CD4-positive, CD25-positive, alpha-beta regulatory T cell (primary cell): ENCODE data around the gene AXIN2. TPM values are rescaled to one million over a fixed set of nuclear protein-coding genes. Genes with fewer than 3 reads are reported as not detected.
"Not testable (repeated sequence)": the region's sequence is repeated elsewhere in the genome, so short reads cannot be mapped to it uniquely, and the experiment has no call there.

Source experiments
- ATAC-seq, 2 donors: fragments of 150-1000 bp; cut with Tn5 transposase; one replicate each; pipeline ENCODE4 v1.10.0; 2021; ENCODE audit warnings: low read depth in 2 of 2, moderate number of reproducible peaks in 2 of 2, moderate library complexity in 1 of 2
- DNase-seq, 3 donors: peaks; one replicate each; pipeline versions ENCODE4 v3.0.0 to v3.0.0-alpha.2; 2012 to 2022; ENCODE audit warnings: mixed read lengths in 1 of 3
- H3K27ac ChIP-seq: one replicate; pipeline ENCODE4 v1.7.0; 2013; ENCODE audit warnings: mild to moderate bottlenecking, low read length; ENCODE audit not compliant: insufficient read depth, poor library complexity, severe bottlenecking
- H3K27me3 ChIP-seq: one replicate; pipeline ENCODE4 v1.7.0; 2013; ENCODE audit warnings: low read length; ENCODE audit not compliant: control insufficient read depth, insufficient read depth
- H3K36me3 ChIP-seq: one replicate; pipeline ENCODE4 v1.7.0; 2013; ENCODE audit warnings: mild to moderate bottlenecking, low read length, moderate library complexity; ENCODE audit not compliant: control insufficient read depth, insufficient read depth
- H3K4me1 ChIP-seq: 2 replicates; pipeline ENCODE4 v1.7.0; 2013; ENCODE audit warnings: mild to moderate bottlenecking, low read length; ENCODE audit not compliant: insufficient read depth, control insufficient read depth, poor library complexity, severe bottlenecking
- H3K4me3 ChIP-seq: one replicate; pipeline ENCODE4 v1.7.0; 2013; ENCODE audit warnings: low read depth, mild to moderate bottlenecking, low read length, moderate library complexity
- H3K9me3 ChIP-seq, 2 experiments: 1 replicate in 1 of 2; 2 replicates in 1 of 2; pipeline ENCODE4 v1.7.0; 2013; ENCODE audit warnings: low read length in 2 of 2, mild to moderate bottlenecking in 1 of 2, moderate library complexity in 1 of 2; ENCODE audit not compliant: control insufficient read depth in 2 of 2
- H3K27ac Mint-ChIP-seq, 3 donors: one replicate each; pipeline ENCODE4 v1.8.0; 2020 to 2022; ENCODE audit warnings: mild to moderate bottlenecking in 3 of 3, mixed read lengths in 3 of 3, moderate library complexity in 2 of 3
- H3K27me3 Mint-ChIP-seq: one replicate; pipeline ENCODE4 v1.8.0; 2022; ENCODE audit warnings: mild to moderate bottlenecking, mixed read lengths
- H3K36me3 Mint-ChIP-seq: one replicate; pipeline ENCODE4 v1.8.0; 2020; ENCODE audit warnings: mixed read lengths
- H3K4me1 Mint-ChIP-seq, 4 donors: one replicate each; pipeline ENCODE4 v1.8.0; 2020 to 2022; ENCODE audit warnings: mixed read lengths in 4 of 4, mild to moderate bottlenecking in 1 of 4
- H3K4me3 Mint-ChIP-seq, 4 donors: one replicate each; pipeline ENCODE4 v1.8.0; 2020 to 2022; ENCODE audit warnings: mild to moderate bottlenecking in 4 of 4, mixed read lengths in 4 of 4, moderate library complexity in 3 of 4
- H3K9me3 Mint-ChIP-seq, 7 donors: one replicate each; pipeline ENCODE4 v1.8.0; 2020 to 2022; ENCODE audit warnings: mixed read lengths in 7 of 7, mild to moderate bottlenecking in 3 of 7, moderate library complexity in 2 of 7
- polyA plus RNA-seq, 4 donors: library from polyadenylated mRNA; unstranded; fragments of 300-500 nt; fragmentation: Illumina TruSeq; gene quantifications; one replicate each; pipeline ENCODE4 v1.2.3, GENCODE V29; 2021
- total RNA-seq: library from RNA; stranded (reverse); gene quantifications from one replicate; pipeline ENCODE4 v1.2.3, GENCODE V29; 2022

The AXIN2 gene
- total and polyA plus RNA-seq, 5 donors from 2014 or later, result 0.80 to 17.9 (median 2.0) TPM

DNA sequence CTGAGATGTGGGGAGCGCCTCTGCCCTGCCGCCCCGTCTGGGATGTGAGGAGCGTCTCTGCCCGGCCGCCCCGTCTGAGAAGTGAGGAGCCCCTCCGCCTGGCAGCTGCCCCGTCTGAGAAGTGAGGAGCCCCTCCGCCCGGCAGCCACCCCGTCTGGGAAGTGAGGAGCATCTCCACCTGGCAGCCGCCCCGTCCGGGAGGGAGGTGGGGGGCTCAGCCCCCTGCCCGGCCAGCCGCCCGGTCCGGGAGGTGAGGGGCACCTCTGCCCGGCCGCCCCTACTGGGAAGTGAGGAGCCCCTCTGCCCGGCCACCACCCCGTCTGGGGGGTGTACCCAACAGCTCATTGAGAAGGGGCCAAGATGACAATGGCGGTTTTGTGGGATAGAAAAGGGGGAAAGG is 77.0 kb downstream of the AXIN2 start:
- H3K4me3 Mint-ChIP-seq, H3K36me3 ChIP-seq, H3K27me3 Mint-ChIP-seq, H3K9me3 Mint-ChIP-seq, H3K4me3 ChIP-seq, H3K27ac Mint-ChIP-seq, H3K27ac ChIP-seq, H3K36me3 Mint-ChIP-seq, H3K4me1 ChIP-seq, H3K9me3 ChIP-seq, ATAC-seq, DNase-seq, H3K27me3 ChIP-seq, H3K4me1 Mint-ChIP-seq: not testable (repeated sequence)

GRCh38 chr17:65483438-65483837 is 78.0 kb downstream of the AXIN2 start:
- Mint-ChIP-seq H3K36me3 (no peaks in the 10 kb centered on the region), H3K9me3 (peaks cover 0 to 2% (median 0%) of the 10 kb centered on the region in 7 donors), H3K27me3 (peaks cover 10% of the 10 kb centered on the region), H3K27ac (no peak overlapping the region), H3K4me1 (no peaks in the 10 kb centered on the region), H3K4me3 (no peak overlapping the region)
- Histone ChIP-seq H3K36me3 (no peaks in the 10 kb centered on the region), H3K9me3 (no peaks in the 10 kb centered on the region), H3K4me3 (no peak overlapping the region), H3K27ac (no peak overlapping the region), H3K27me3 (no peaks in the 10 kb centered on the region), H3K4me1 (no peaks in the 10 kb centered on the region)
- DNase-seq, result no peak
- ATAC-seq, result no peak

- no peak overlapping the region for H3K4me3 ChIP-seq
- Mint-ChIP-seq H3K4me1 (no peaks in the 10 kb centered on the region), H3K27me3 (peaks cover 10% of the 10 kb centered on the region), H3K9me3 (peaks cover 0 to 3% (median 0%) of the 10 kb centered on the region in 7 donors), H3K36me3 (no peaks in the 10 kb centered on the region), H3K4me3 (no peak overlapping the region), H3K27ac (no peak overlapping the region)
- H3K36me3 ChIP-seq, result no peaks in the 10 kb centered on the region
- no peaks in the 10 kb centered on the region for H3K27me3 ChIP-seq
- H3K27ac ChIP-seq, result no peak overlapping the region
- no peaks in the 10 kb centered on the region for H3K4me1 ChIP-seq
- DNase-seq, result no peak
- no peaks in the 10 kb centered on the region for H3K9me3 ChIP-seq
- ATAC-seq, result no peak
Measured at GRCh38 chr17:65482201-65482600, 79.2 kb downstream of the AXIN2 start.

DNA sequence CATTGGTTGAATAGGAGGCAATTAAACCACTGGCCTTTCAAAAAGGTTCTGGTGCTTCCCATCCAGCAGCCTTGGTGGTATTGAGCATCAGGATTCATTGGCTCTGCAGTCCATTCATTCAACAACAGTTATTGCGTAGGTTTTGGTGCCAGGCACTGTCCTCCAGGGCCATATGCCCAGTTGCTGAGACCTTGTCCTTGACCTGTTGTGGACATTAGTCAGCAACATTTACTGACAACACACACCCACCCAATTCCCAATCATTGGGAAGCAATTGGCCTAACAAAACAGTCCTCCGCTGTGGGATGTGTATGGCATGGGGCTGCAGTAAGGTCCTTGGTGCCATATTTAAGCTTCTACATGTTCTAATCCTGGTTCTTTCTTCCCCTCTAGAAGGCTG is 82.2 kb downstream of the AXIN2 start:
- H3K27me3 ChIP-seq, result peaks cover 2% of the 10 kb centered on the region
- no peaks in the 10 kb centered on the region for H3K4me1 Mint-ChIP-seq
- H3K27me3 Mint-ChIP-seq, result peaks cover 10% of the 10 kb centered on the region

More for the DNA sequence above, 82.2 kb downstream of the AXIN2 start:
- no peak for DNase-seq
- H3K27ac Mint-ChIP-seq, result no peak overlapping the region
- Histone ChIP-seq H3K27ac (no peak overlapping the region), H3K4me3 (no peak overlapping the region), H3K4me1 (no peaks in the 10 kb centered on the region), H3K9me3 (no peaks in the 10 kb centered on the region), H3K36me3 (no peaks in the 10 kb centered on the region)
- ATAC-seq, result no peak
- no peaks in the 10 kb centered on the region for H3K36me3 Mint-ChIP-seq
- H3K9me3 Mint-ChIP-seq, result peaks cover 0 to 3% (median 0%) of the 10 kb centered on the region in 7 donors
- H3K4me3 Mint-ChIP-seq, result no peak overlapping the region
